Panc1 (cell line): ENCODE measurements around the gene HCN2. TPM values are rescaled to one million over a fixed set of nuclear protein-coding genes. Genes with fewer than 3 reads are reported as not detected.

Experiments used
- ATAC-seq: fragments of 200-7000 bp; cut with Tn5 transposase; 2 replicates; pipeline ENCODE4 v1.9.1; 2020; ENCODE audit warnings: mild to moderate bottlenecking, moderate library complexity
- BruUV-seq: library from RNA; stranded (reverse); fragments of 400-500 nt; replicated peaks from 2 replicates; lab custom pipeline; 2021; lab: Mats Ljungman, UMichigan
- CTCF ChIA-PET: fragments of 300-600 bp; sonication (Branson Sonifier 250); formaldehyde crosslinking; loops from one replicate; lab custom pipeline; 2022; ENCODE audit warnings: antibody characterized with exemption; lab: Charles Lee
- POLR2A ChIA-PET: fragments of 300-600 bp; sonication (Branson Sonifier 250); formaldehyde crosslinking; loops from one replicate; lab custom pipeline; 2022; ENCODE audit warnings: antibody characterized with exemption; lab: Charles Lee
- DNase-seq: peaks from one replicate; pipeline ENCODE4 v3.0.0-alpha.2; 2010; ENCODE audit warnings: low read depth, low spot score
- H3K27ac ChIP-seq: 2 replicates; pipeline ENCODE4 v1.5.1; 2011; ENCODE audit warnings: mild to moderate bottlenecking, low read length, inconsistent platforms
- H3K27me3 ChIP-seq: fragments of 200-500 bp; sonication (Bioruptor generic); 2 replicates; pipeline ENCODE4 v1.6.0; 2014; ENCODE audit warnings: low read length, inconsistent platforms; ENCODE audit not compliant: control insufficient read depth, insufficient read depth
- H3K36me3 ChIP-seq: fragments of 200-500 bp; sonication (Bioruptor generic); 2 replicates; pipeline ENCODE4 v1.5.1; 2014; ENCODE audit warnings: inconsistent platforms, mild to moderate bottlenecking, low read length, moderate library complexity; ENCODE audit not compliant: control insufficient read depth, insufficient read depth
- H3K4me1 ChIP-seq: 2 replicates; pipeline ENCODE4 v1.5.1; 2011; ENCODE audit warnings: inconsistent platforms, mild to moderate bottlenecking, low read length, moderate library complexity; ENCODE audit not compliant: control insufficient read depth, insufficient read depth
- H3K4me3 ChIP-seq, 2 experiments: 2 replicates each; pipeline ENCODE4 v1.5.1; 2011 to 2012; ENCODE audit warnings: low read depth in 2 of 2, low read length in 2 of 2, mild to moderate bottlenecking in 2 of 2, inconsistent platforms in 1 of 2, moderate library complexity in 1 of 2
- H3K9me3 ChIP-seq: fragments of 200-500 bp; sonication (Bioruptor generic); 2 replicates; pipeline ENCODE4 v1.5.1; 2014; ENCODE audit warnings: low read depth, mild to moderate bottlenecking, inconsistent platforms, low read length, moderate library complexity; ENCODE audit not compliant: control insufficient read depth, insufficient read depth
- CTCF ChIP-seq: fragments of 450-650 bp; IDR thresholded peaks from 2 replicates; pipeline ENCODE4 v1.5.1; 2017; ENCODE audit warnings: mild to moderate bottlenecking
- POLR2AphosphoS5 ChIP-seq: IDR thresholded peaks from 2 replicates; pipeline ENCODE4 v1.6.1; 2012; ENCODE audit warnings: mild to moderate bottlenecking, low read depth, low read length, moderate library complexity
- REST ChIP-seq, 2 experiments: IDR thresholded peaks; 2 replicates each; pipeline ENCODE4 v1.6.1; 2011 to 2012; ENCODE audit warnings: low read depth in 2 of 2, control low read depth in 1 of 2, low read length in 1 of 2, mild to moderate bottlenecking in 1 of 2, moderate library complexity in 1 of 2; ENCODE audit not compliant: insufficient read depth in 1 of 2
- SIN3A ChIP-seq: IDR thresholded peaks from 2 replicates; pipeline ENCODE4 v1.6.1; 2012; ENCODE audit warnings: low read depth, mild to moderate bottlenecking, low read length, moderate library complexity, borderline replicate concordance; ENCODE audit not compliant: insufficient read depth
- TCF7L2 ChIP-seq: IDR thresholded peaks from 2 replicates; pipeline ENCODE4 v1.6.1; 2011; ENCODE audit warnings: mild to moderate bottlenecking, low read depth, low read length, inconsistent platforms
- in situ Hi-C: cut with HindIII; loops from 2 replicates; pipeline ENCODE4 v1.10.0; 2016; ENCODE audit warnings: low sequenced_read_pairs, low pct_unique_long_range_greater_than_20kb
- intact Hi-C: fragments of 100-400 bp; cut with micrococcal nuclease; formaldehyde crosslinking; loops from one replicate; pipeline ENCODE4 v1.10.0; 2022; ENCODE audit not compliant: unreplicated experiment
- total RNA-seq: library from RNA; stranded (reverse); gene quantifications from one replicate; pipeline ENCODE4 v1.2.1, GENCODE V29; 2021; ENCODE audit not compliant: unreplicated experiment

Gene HCN2
- total RNA-seq, 1 experiment from 2014 or later, result 15.1 TPM

- no peak overlapping the region for H3K4me3 ChIP-seq
- intact Hi-C loops (no loop called here), in situ Hi-C loops (no loop called here)
- CTCF ChIA-PET, result no interaction called here
- H3K27me3 ChIP-seq, result no peaks in the 10 kb centered on the region
- H3K9me3 ChIP-seq, result no peaks in the 10 kb centered on the region
- H3K4me1 ChIP-seq, result no peaks in the 10 kb centered on the region
- BruUV-seq, result no TSS peak
- no peaks in the 10 kb centered on the region for H3K36me3 ChIP-seq
- TF ChIP-seq TCF7L2, result no peak
- no peak for TF ChIP-seq REST (IDR thresholded peaks at IDR 0.05; ENCODE audit: insufficient read depth in 1 of 2, low read depth in 2 of 2, low read length in 1 of 2)
- TF ChIP-seq CTCF, result no peak
- no peak for TF ChIP-seq SIN3A
- TF ChIP-seq POLR2AphosphoS5, result no peak
- POLR2A ChIA-PET, result no interaction called here
- DNase-seq (no peak), ATAC-seq (no peak)
- no peak overlapping the region for H3K27ac ChIP-seq
Observed at GRCh38 chr19:542173-542866, 47.4 kb upstream of the HCN2 start.

GRCh38 chr19:543910-544608 is 45.6 kb upstream of the HCN2 start, which contains the start of gene GZMM:
Gene GZMM (plus strand): TSS chr19:544053. CDS start chr19:544072, 19 bp downstream.
- intact Hi-C loops (no loop called here), in situ Hi-C loops (no loop called here)
- POLR2A ChIA-PET, result no interaction called here
- H3K4me1 ChIP-seq, result no peaks in the 10 kb centered on the region
- no peaks in the 10 kb centered on the region for H3K36me3 ChIP-seq
- BruUV-seq, result no TSS peak
- DNase-seq (no peak), ATAC-seq (peak; percentile 29; the same call in 1 of the 2 replicates)
- H3K27me3 ChIP-seq, result no peaks in the 10 kb centered on the region
- H3K9me3 ChIP-seq, result no peaks in the 10 kb centered on the region
- no peak within 1 kb of the TSS for H3K27ac ChIP-seq
- CTCF ChIA-PET, result interaction anchor here (0.7 kb wide), 1 partner anchor 763 kb away, joined by 5 read pairs; no protein-coding TSS in a partner anchor
- no peak within 1 kb of the TSS for H3K4me3 ChIP-seq
- TF ChIP-seq REST (IDR thresholded peaks at IDR 0.05; ENCODE audit: insufficient read depth in 1 of 2, low read depth in 2 of 2, low read length in 1 of 2) (no peak), TCF7L2 (no peak), CTCF (no peak), POLR2AphosphoS5 (no peak), SIN3A (no peak)
